Ishikawa (cell line): ENCODE measurements around the gene DUSP15.

Experiments used
- CEBPB ChIP-seq: IDR thresholded peaks from 2 replicates; pipeline ENCODE4 v1.6.1; 2012
- CREB1 ChIP-seq: IDR thresholded peaks from 2 replicates; pipeline ENCODE4 v1.6.1; 2012; ENCODE audit warnings: low read depth
- EGR1 ChIP-seq: IDR thresholded peaks from 2 replicates; pipeline ENCODE4 v1.6.1; 2012
- EP300 ChIP-seq: IDR thresholded peaks from 2 replicates; pipeline ENCODE4 v1.6.1; 2012; ENCODE audit warnings: borderline replicate concordance
- FOXM1 ChIP-seq: IDR thresholded peaks from 2 replicates; pipeline ENCODE4 v1.6.1; 2012; ENCODE audit warnings: low read depth, borderline replicate concordance
- NFIC ChIP-seq: IDR thresholded peaks from 2 replicates; pipeline ENCODE4 v1.6.1; 2012
- RAD21 ChIP-seq: IDR thresholded peaks from 2 replicates; pipeline ENCODE4 v1.6.1; 2012; ENCODE audit warnings: low read depth
- TAF1 ChIP-seq: IDR thresholded peaks from 2 replicates; pipeline ENCODE4 v1.6.1; 2012; ENCODE audit warnings: low read depth, mild to moderate bottlenecking
- TCF12 ChIP-seq: IDR thresholded peaks from 2 replicates; pipeline ENCODE4 v1.6.1; 2012; ENCODE audit warnings: low read depth
- TEAD4 ChIP-seq: IDR thresholded peaks from 2 replicates; pipeline ENCODE4 v1.6.1; 2012
- YY1 ChIP-seq: IDR thresholded peaks from 2 replicates; pipeline ENCODE4 v1.6.1; 2012; ENCODE audit warnings: low read depth
- ZBTB7A ChIP-seq: IDR thresholded peaks from 2 replicates; pipeline ENCODE4 v1.6.1; 2012; ENCODE audit warnings: low read depth
- TF ChIP-seq, protein P1 (sequence below): IDR thresholded peaks from 2 replicates; pipeline ENCODE4 v1.6.1; 2012
- TF ChIP-seq, protein P2 (sequence below): IDR thresholded peaks from 2 replicates; pipeline ENCODE4 v1.6.1; 2012; ENCODE audit warnings: low read depth, mild to moderate bottlenecking
- TF ChIP-seq, protein P3 (sequence below): IDR thresholded peaks from 2 replicates; pipeline ENCODE4 v1.6.1; 2012

Gene DUSP15

DNA sequence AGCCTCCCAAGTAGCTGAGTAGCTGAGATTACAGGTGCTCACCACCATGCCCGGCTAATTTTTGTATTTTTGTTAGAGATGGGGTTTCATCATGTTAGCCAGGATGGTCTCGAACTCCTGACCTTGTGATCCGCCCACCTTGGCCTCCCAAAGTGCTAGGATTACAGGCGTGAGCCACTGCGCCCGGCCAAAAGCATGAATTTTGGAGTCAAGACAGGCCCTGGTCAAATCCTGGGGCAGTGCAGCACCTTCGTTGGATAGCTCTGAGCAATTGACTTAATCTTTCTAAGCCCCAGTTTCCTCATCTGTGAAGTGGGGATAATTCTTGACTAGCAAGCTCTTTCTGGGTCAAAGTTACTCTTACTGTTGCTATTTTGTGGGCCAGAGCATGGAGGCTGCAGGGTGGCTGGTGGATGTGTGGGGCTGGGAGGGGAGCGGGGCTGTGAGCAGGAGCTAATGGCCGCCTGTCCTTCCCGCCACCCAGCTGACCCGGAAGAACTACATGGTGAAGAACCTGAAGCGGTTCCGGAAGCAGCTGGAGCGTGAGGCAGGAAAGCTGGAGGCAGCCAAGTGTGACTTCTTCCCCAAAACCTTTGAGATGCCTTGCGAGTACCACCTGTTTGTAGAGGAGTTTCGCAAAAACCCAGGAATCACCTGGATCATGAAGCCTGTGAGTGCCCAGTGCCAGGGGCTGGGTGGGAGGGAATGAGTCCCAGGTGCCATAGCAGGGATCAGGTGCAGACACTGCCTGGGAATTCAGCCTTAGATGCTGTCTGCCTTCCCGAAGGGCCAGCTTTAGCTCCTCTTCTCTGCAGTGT, 39.1 kb upstream of the DUSP15 start:
- TF ChIP-seq EGR1, result no peak
- no peak for TF ChIP-seq FOXM1
- no peak for TF ChIP-seq TAF1
- TF ChIP-seq, protein P1, sequence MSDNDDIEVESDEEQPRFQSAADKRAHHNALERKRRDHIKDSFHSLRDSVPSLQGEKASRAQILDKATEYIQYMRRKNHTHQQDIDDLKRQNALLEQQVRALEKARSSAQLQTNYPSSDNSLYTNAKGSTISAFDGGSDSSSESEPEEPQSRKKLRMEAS, result no peak
- TF ChIP-seq, protein P2, sequence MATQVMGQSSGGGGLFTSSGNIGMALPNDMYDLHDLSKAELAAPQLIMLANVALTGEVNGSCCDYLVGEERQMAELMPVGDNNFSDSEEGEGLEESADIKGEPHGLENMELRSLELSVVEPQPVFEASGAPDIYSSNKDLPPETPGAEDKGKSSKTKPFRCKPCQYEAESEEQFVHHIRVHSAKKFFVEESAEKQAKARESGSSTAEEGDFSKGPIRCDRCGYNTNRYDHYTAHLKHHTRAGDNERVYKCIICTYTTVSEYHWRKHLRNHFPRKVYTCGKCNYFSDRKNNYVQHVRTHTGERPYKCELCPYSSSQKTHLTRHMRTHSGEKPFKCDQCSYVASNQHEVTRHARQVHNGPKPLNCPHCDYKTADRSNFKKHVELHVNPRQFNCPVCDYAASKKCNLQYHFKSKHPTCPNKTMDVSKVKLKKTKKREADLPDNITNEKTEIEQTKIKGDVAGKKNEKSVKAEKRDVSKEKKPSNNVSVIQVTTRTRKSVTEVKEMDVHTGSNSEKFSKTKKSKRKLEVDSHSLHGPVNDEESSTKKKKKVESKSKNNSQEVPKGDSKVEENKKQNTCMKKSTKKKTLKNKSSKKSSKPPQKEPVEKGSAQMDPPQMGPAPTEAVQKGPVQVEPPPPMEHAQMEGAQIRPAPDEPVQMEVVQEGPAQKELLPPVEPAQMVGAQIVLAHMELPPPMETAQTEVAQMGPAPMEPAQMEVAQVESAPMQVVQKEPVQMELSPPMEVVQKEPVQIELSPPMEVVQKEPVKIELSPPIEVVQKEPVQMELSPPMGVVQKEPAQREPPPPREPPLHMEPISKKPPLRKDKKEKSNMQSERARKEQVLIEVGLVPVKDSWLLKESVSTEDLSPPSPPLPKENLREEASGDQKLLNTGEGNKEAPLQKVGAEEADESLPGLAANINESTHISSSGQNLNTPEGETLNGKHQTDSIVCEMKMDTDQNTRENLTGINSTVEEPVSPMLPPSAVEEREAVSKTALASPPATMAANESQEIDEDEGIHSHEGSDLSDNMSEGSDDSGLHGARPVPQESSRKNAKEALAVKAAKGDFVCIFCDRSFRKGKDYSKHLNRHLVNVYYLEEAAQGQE, result no peak
- TF ChIP-seq TEAD4, result no peak
- no peak for TF ChIP-seq RAD21
- TF ChIP-seq, protein P3, sequence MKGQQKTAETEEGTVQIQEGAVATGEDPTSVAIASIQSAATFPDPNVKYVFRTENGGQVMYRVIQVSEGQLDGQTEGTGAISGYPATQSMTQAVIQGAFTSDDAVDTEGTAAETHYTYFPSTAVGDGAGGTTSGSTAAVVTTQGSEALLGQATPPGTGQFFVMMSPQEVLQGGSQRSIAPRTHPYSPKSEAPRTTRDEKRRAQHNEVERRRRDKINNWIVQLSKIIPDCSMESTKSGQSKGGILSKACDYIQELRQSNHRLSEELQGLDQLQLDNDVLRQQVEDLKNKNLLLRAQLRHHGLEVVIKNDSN, result no peak
- no peak for TF ChIP-seq YY1
- no peak for TF ChIP-seq ZBTB7A
- no peak for TF ChIP-seq TCF12
- no peak for TF ChIP-seq EP300
- no peak for TF ChIP-seq CREB1
- no peak for TF ChIP-seq CEBPB
- TF ChIP-seq NFIC, result no peak

DNA sequence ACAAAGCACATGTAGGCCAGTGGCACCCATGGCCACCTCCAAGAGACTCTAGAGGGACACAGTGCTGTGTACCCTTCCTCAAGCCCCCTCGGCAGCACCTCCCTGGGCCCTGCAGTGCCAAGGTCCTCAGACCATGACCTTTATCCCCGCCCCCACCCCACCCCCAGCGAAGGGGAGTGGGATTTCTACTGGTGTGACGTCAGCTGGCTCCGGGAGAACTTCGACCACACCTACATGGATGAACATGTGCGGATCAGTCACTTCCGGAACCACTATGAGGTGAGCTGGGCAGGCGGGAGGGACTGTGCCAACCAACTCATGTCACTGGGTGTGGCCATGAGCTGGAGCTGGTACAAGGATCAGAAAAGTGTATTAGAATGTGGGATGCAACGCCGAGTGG, 38.1 kb upstream of the DUSP15 start:
- TF ChIP-seq YY1, result no peak
- TF ChIP-seq, protein P2, result no peak
- TF ChIP-seq RAD21, result no peak
- TF ChIP-seq ZBTB7A, result no peak
- no peak for TF ChIP-seq TEAD4
- TF ChIP-seq CREB1, result no peak
- no peak for TF ChIP-seq EP300
- no peak for TF ChIP-seq NFIC
- TF ChIP-seq TAF1, result no peak
- TF ChIP-seq CEBPB, result no peak
- TF ChIP-seq, protein P3, result no peak
- TF ChIP-seq EGR1, result no peak
- TF ChIP-seq FOXM1, result no peak
- TF ChIP-seq TCF12, result no peak
- TF ChIP-seq, protein P1, result no peak

DNA sequence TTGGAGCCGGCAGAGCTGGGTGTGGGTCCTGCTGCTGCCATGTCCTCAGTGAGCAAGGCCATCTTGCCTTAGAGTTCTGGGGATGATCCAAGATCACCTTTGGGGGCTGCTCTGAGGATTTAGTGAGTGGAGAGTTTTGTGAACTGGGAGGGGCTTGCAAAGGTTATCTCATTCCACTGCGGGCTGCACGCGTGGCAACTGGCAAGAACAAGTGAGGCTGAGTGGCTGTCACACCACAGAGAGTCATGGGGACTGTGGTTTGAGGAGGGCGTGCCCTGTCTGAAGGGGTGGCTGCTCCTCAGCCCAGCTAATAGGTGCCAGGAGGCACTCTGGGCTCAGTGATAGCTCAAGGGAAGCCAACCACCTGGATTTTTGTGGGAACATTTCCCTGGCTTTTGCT, 37.7 kb upstream of the DUSP15 start:
- TF ChIP-seq EGR1 (no peak), TCF12 (no peak), CREB1 (no peak), EP300 (no peak), RAD21 (no peak), TAF1 (no peak), TEAD4 (no peak), ZBTB7A (no peak), CEBPB (no peak), FOXM1 (no peak), NFIC (no peak), YY1 (no peak)
- TF ChIP-seq, protein P2, result no peak
- TF ChIP-seq, protein P1, result no peak
- TF ChIP-seq, protein P3, result no peak

DNA sequence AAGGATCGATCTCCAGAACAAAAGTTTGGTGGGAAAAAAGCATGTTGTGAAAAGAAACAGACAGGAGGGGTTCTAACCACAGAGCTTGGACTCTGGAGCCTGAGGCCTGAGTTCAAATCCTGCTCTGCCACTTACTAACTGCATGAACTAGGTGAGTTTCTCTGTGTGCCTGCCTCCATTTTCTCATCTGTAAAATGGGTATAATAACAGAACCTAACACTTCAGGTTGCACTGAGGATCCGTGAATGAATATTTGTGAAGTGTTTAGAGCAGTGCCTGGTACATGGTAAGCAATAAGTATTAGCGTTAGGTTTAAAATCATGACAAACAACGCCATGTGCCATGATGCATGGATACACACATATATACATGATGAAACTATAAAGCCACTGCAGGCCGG, 36.7 kb upstream of the DUSP15 start:
- TF ChIP-seq, protein P3, result no peak
- TF ChIP-seq EGR1 (no peak), CEBPB (no peak), YY1 (no peak), EP300 (no peak), RAD21 (no peak), CREB1 (no peak), TEAD4 (no peak), TCF12 (no peak), NFIC (no peak), ZBTB7A (no peak), FOXM1 (no peak), TAF1 (no peak)
- TF ChIP-seq, protein P2, result no peak
- TF ChIP-seq, protein P1, result no peak
